Retinal pigment epithelial cell (primary cell): Measurements from ENCODE around the gene USP48.

ENCODE experiments used
- DNase-seq: peaks from one replicate; pipeline ENCODE4 v3.0.0-alpha.2; 2010; ENCODE audit warnings: low read depth
- H3K4me3 ChIP-seq: 2 replicates; pipeline ENCODE4 v1.5.1; 2011; ENCODE audit warnings: mild to moderate bottlenecking, low read length, control low read depth, moderate library complexity
- TF ChIP-seq, protein P1 (sequence below): conservative IDR thresholded peaks from 2 replicates; pipeline ENCODE4 v1.5.1; 2011; ENCODE audit warnings: low read depth, low read length, control low read depth, inconsistent platforms

The USP48 gene

DNA sequence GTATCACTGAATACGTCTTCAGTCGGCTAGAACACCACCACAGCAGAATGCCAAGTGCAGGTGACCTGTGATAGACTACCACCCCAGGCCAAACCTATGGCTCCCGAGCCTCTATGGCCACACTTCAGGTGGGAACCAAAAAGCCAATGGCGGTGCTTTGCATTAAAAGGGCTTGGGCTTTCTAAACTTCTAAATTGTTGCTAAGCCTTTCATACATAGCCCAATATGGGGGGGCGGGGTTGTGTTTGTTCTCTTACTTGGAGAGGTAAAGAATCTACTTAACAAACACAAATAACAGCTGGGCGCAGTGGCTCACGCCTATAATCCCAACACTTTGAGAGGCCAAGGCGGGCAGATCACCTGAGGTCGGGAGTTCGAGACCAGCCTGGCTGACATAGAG lies 19.7 kb downstream of the USP48 start:
- no peak overlapping the region for H3K4me3 ChIP-seq
- TF ChIP-seq, protein P1, sequence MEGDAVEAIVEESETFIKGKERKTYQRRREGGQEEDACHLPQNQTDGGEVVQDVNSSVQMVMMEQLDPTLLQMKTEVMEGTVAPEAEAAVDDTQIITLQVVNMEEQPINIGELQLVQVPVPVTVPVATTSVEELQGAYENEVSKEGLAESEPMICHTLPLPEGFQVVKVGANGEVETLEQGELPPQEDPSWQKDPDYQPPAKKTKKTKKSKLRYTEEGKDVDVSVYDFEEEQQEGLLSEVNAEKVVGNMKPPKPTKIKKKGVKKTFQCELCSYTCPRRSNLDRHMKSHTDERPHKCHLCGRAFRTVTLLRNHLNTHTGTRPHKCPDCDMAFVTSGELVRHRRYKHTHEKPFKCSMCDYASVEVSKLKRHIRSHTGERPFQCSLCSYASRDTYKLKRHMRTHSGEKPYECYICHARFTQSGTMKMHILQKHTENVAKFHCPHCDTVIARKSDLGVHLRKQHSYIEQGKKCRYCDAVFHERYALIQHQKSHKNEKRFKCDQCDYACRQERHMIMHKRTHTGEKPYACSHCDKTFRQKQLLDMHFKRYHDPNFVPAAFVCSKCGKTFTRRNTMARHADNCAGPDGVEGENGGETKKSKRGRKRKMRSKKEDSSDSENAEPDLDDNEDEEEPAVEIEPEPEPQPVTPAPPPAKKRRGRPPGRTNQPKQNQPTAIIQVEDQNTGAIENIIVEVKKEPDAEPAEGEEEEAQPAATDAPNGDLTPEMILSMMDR = no peak
- no peak for DNase-seq

DNA sequence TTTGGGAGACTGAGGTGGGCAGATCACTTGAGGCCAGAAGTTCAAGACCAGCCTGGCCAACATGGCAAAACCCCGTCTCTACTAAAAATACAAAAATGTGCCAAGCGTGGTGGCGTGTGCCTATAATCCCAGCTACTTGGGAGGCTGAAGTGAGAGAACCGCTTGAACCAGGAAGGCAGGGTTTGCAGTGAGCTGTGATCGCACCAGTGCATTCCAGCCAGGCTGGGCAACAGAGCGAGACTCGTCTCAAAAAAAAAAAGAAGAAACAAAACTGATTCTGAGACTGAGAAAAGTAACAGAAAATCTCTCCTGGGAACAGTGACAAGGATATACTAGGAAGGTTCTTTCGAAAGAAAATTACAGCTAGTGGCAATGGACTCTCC lies 20.9 kb downstream of the USP48 start:
- no peak overlapping the region for H3K4me3 ChIP-seq
- no peak for DNase-seq
- TF ChIP-seq, protein P1 = no peak

DNA sequence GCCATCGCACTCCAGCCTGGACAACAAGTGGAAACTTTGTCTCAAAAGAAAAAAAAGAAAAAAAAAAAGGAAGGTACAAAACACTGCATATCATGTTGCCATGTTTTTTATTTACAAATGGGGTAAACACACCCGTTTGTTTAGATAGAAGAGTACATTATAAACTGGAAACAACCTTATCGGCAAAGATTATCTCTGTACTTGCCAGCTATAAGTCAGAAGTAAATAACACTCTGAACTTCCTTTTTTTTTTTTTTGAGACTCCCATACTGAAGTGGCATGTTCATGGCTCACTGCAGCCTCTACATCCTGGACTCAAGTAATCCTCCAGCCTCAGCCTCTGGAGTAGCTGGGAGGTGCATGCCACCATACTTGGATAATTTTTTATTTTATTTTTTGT lies 21.9 kb downstream of the USP48 start:
- no peak overlapping the region for H3K4me3 ChIP-seq
- no peak for DNase-seq
- TF ChIP-seq, protein P1 = no peak

DNA sequence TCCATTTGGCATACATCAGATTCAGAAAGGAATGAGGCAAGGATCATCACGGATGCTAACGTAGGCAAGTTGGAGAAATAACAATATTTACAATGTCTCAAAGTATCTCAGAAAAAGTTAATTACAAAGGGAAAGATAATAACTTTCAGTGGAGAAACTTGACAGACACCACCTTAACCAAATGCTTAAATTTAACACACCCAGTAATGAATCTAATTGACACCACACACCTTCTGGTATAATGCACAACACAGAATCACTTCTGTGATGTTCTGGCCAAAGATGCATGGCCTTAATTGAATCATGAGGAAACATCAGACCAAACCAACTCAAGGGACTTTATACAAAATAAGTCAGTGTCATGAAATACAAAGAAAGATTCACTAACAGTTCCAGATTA lies 23.1 kb downstream of the USP48 start:
- no peak overlapping the region for H3K4me3 ChIP-seq
- TF ChIP-seq, protein P1 = no peak
- DNase-seq = no peak

DNA sequence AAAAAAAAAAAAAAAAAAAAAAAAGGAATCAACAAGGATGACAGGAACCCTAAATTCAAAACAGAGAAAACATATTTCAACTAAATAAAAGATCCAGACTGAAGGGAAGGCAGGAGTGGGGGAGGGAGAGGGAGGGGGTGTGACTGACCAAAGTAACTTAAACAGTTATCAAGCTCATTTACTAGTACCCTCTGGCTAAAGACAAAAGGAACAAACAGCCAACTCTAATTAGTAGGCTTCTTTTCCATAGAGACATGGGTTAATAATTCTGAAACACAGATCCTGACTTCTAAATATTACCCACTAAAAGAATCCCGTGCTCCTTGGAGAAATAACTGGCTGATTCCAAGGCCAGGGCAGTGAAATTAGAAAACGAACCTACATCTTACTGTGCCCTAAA lies 23.8 kb downstream of the USP48 start:
- no peak overlapping the region for H3K4me3 ChIP-seq
- DNase-seq = no peak
- TF ChIP-seq, protein P1 = no peak

DNA sequence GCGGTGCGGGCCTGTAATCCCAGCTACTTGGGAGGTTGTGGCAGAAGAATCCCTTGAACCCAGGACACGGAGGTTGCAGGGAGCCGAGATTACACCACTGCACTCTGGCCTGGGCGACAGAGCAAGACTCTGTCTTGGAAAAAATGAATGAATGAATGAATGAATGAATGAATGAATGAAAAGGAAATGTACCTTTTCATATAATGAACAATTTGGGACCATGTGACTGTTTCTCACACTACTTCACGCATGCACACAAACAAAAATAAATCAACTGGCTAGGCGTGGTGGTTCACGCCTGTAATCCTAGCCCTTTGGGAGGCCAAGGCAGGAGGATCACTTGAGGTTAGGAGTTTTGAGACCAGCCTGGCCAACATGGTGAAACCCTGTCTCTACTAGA lies 24.3 kb downstream of the USP48 start:
- no peak overlapping the region for H3K4me3 ChIP-seq
- TF ChIP-seq, protein P1 = no peak
- no peak for DNase-seq

DNA sequence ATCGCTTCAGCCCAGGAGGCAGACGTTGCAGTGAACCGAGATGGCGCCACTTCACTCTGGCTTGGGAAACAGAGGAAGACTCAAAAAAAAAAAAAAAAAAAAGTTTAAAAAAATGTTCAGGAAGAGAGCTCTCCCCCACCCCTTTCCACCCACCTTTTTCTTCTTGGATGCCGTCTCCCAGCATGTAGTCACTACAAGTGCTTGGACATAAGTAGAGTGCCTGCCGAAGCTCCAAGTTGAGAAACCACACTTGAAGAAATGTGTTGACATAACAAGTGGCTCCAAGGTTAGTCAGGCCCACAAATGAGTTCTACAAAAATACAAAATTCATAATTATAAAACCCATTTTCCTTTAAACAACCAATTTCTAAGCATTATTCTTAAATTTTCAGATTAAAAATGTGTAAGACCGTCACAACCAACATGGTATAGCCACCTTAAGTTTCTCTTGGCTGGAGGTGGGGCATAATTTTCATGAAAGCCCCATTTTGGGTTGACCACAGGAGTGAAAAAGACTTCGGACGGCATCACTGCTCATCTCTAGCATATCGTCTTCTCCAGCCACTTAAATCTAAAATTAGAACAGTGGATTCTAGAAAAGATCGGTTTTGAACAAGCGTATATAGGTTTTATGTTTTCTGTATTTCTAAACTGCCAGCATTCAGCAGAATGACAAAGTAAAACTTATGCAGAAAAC lies 26.4 kb downstream of the USP48 start:
- TF ChIP-seq, protein P1 = no peak

More for the DNA sequence above, 26.4 kb downstream of the USP48 start:
- DNase-seq = no peak
- no peak overlapping the region for H3K4me3 ChIP-seq
